HCT116 (cell line): ENCODE results near the gene TBX5. TPM values are rescaled to one million over a fixed set of nuclear protein-coding genes. Genes with fewer than 3 reads are reported as not detected.

Source experiments
- ATAC-seq: fragments of 200-7000 bp; cut with Tn5 transposase; 2 replicates; pipeline ENCODE4 v1.9.1; 2020; ENCODE audit warnings: mild to moderate bottlenecking, moderate library complexity
- BruUV-seq: library from RNA; stranded (reverse); fragments of 400-500 nt; replicated peaks from 2 replicates; lab custom pipeline; 2021; lab: Mats Ljungman, UMichigan
- CTCF ChIA-PET: fragments of 300-600 bp; sonication (Branson Sonifier 250); formaldehyde crosslinking; loops from one replicate; lab custom pipeline; 2021; ENCODE audit warnings: antibody characterized with exemption; lab: Charles Lee
- POLR2A ChIA-PET: fragments of 300-600, 350-600 bp; sonication (Branson Sonifier 250); formaldehyde crosslinking; loops from one replicate; lab custom pipeline; 2021; ENCODE audit warnings: antibody characterized with exemption; lab: Charles Lee
- RAD21 ChIA-PET, 2 experiments: fragments of 300-600 bp; sonication (Branson Sonifier 250); formaldehyde crosslinking; loops; one replicate each; lab custom pipeline; 2023; ENCODE audit warnings: low total read pairs in 2 of 2; ENCODE audit not compliant: uncharacterized antibody in 2 of 2, unreplicated experiment in 2 of 2, low non-redundant PET in 1 of 2; lab: Charles Lee
- DNase-seq: peaks from one replicate; pipeline ENCODE4 v3.0.0-alpha.2; 2010; ENCODE audit warnings: low read depth, low spot score
- H2AFZ ChIP-seq: fragments of 200-600 bp; shearing (Covaris generic), sonication (generic); 2 replicates; pipeline ENCODE4 v1.6.1; 2017; ENCODE audit warnings: low read depth, mixed run types, mixed read lengths, antibody characterized with exemption, low read length; ENCODE audit not compliant: poor library complexity, severe bottlenecking
- H3K27ac ChIP-seq: 2 replicates; pipeline ENCODE4 v1.5.1; 2012; ENCODE audit warnings: low read depth, low read length
- H3K27me3 ChIP-seq: fragments of 200-600 bp; sonication (generic); 2 replicates; pipeline ENCODE4 v1.6.1; 2016; ENCODE audit warnings: mixed run types, low read length, mixed read lengths; ENCODE audit not compliant: insufficient read depth
- H3K36me3 ChIP-seq, 2 experiments: fragments of 200-500 bp in 1 of 2; fragments of 200-600 bp in 1 of 2; sonication (Bioruptor generic) in 1 of 2; sonication (generic) in 1 of 2; 2 replicates each; pipeline versions ENCODE4 v1.5.1 to v1.6.1; 2014 to 2016; ENCODE audit warnings: low read length in 2 of 2, inconsistent platforms in 1 of 2, mixed read lengths in 1 of 2, mixed run types in 1 of 2; ENCODE audit not compliant: insufficient read depth in 2 of 2, control insufficient read depth in 1 of 2
- H3K4me1 ChIP-seq, 2 experiments: fragments of 200-600 bp in 1 of 2; sonication (generic) in 1 of 2; 2 replicates each; pipeline versions ENCODE4 v1.5.1 to v1.6.1; 2012 to 2017; ENCODE audit warnings: low read length in 2 of 2, inconsistent platforms in 1 of 2, mild to moderate bottlenecking in 1 of 2, mixed read lengths in 1 of 2, mixed run types in 1 of 2, moderate library complexity in 1 of 2; ENCODE audit not compliant: insufficient read depth in 2 of 2, control insufficient read depth in 1 of 2
- H3K4me2 ChIP-seq: fragments of 200-600 bp; sonication (generic); 2 replicates; pipeline ENCODE4 v1.6.1; 2017; ENCODE audit warnings: mixed run types, low read length, mixed read lengths
- H3K4me3 ChIP-seq, 2 experiments: fragments of 200-600 bp in 1 of 2; sonication (generic) in 1 of 2; replicated peaks in 1 of 2; 2 replicates each; pipeline ENCODE4 v1.5.1; 2011 to 2016; ENCODE audit warnings: low read length in 2 of 2, control low read depth in 1 of 2, low read depth in 1 of 2, mild to moderate bottlenecking in 1 of 2, mixed read lengths in 1 of 2, mixed run types in 1 of 2
- H3K79me2 ChIP-seq: fragments of 200-600 bp; sonication (generic); 2 replicates; pipeline ENCODE4 v1.6.1; 2017; ENCODE audit warnings: mild to moderate bottlenecking, mixed run types, low read length, moderate library complexity, mixed read lengths; ENCODE audit not compliant: insufficient read depth
- H3K9ac ChIP-seq: fragments of 200-600 bp; sonication (generic); 2 replicates; pipeline ENCODE4 v1.6.1; 2016; ENCODE audit warnings: low read length, mixed read lengths
- H3K9me2 ChIP-seq: fragments of 200-600 bp; sonication (generic), shearing (Covaris generic); 2 replicates; pipeline ENCODE4 v1.6.1; 2017; ENCODE audit warnings: mixed run types, mild to moderate bottlenecking, moderate library complexity; ENCODE audit not compliant: insufficient read depth
- H3K9me3 ChIP-seq, 2 experiments: fragments of 200-500 bp in 1 of 2; fragments of 200-600 bp in 1 of 2; sonication (Bioruptor generic) in 1 of 2; sonication (generic) in 1 of 2; 2 replicates each; pipeline ENCODE4 v1.6.1; 2014 to 2017; ENCODE audit warnings: low read length in 2 of 2, mixed read lengths in 2 of 2, inconsistent platforms in 1 of 2, low read depth in 1 of 2, mild to moderate bottlenecking in 1 of 2, mixed run types in 1 of 2, moderate library complexity in 1 of 2; ENCODE audit not compliant: control insufficient read depth in 1 of 2, insufficient read depth in 1 of 2
- H4K20me1 ChIP-seq: fragments of 200-600 bp; sonication (generic), shearing (Covaris generic); 2 replicates; pipeline ENCODE4 v1.6.1; 2017; ENCODE audit warnings: mixed run types, mild to moderate bottlenecking, moderate library complexity; ENCODE audit not compliant: insufficient read depth
- CBX3 ChIP-seq: IDR thresholded peaks from 2 replicates; pipeline ENCODE4 v1.6.1; 2012; ENCODE audit warnings: low read depth
- CEBPB ChIP-seq: IDR thresholded peaks from 2 replicates; pipeline ENCODE4 v1.6.1; 2012; ENCODE audit warnings: low read depth
- ELF1 ChIP-seq: IDR thresholded peaks from 2 replicates; pipeline ENCODE4 v1.6.1; 2012; ENCODE audit warnings: low read depth, borderline replicate concordance
- EZH2 ChIP-seq: fragments of 200-600 bp; sonication (generic); IDR thresholded peaks from 2 replicates; pipeline ENCODE4 v1.6.1; 2017; ENCODE audit warnings: antibody characterized with exemption, mixed run types
- FOSL1 ChIP-seq: IDR thresholded peaks from 2 replicates; pipeline ENCODE4 v1.6.1; 2012; ENCODE audit warnings: low read depth
- POLR2A ChIP-seq: IDR thresholded peaks from 2 replicates; pipeline ENCODE4 v1.7.0; 2011; ENCODE audit warnings: borderline replicate concordance; ENCODE audit not compliant: insufficient read depth, insufficient read length; ENCODE audit errors: extremely low read depth
- RAD21 ChIP-seq: IDR thresholded peaks from 2 replicates; pipeline ENCODE4 v1.6.1; 2012; ENCODE audit warnings: low read depth, mild to moderate bottlenecking
- SIN3A ChIP-seq: IDR thresholded peaks from 2 replicates; pipeline ENCODE4 v1.6.1; 2012; ENCODE audit warnings: low read depth
- SRF ChIP-seq: IDR thresholded peaks from 2 replicates; pipeline ENCODE4 v1.6.1; 2012; ENCODE audit warnings: low read depth
- TCF7L2 ChIP-seq: IDR thresholded peaks from 2 replicates; pipeline ENCODE4 v1.7.0; 2011; ENCODE audit warnings: borderline replicate concordance, inconsistent platforms; ENCODE audit not compliant: insufficient read depth, insufficient read length; ENCODE audit errors: extremely low read depth
- ZFX ChIP-seq: fragments of 450-650 bp; IDR thresholded peaks from 2 replicates; pipeline ENCODE4 v1.6.1; 2017
- ZNF274 ChIP-seq: fragments of 200-500 bp; sonication (Bioruptor generic); IDR thresholded peaks from 2 replicates; pipeline ENCODE4 v1.6.1; 2014; ENCODE audit warnings: mild to moderate bottlenecking, low read depth, low read length, inconsistent platforms
- intact Hi-C: fragments of 100-400 bp; cut with micrococcal nuclease; formaldehyde crosslinking; loops from 2 replicates; pipeline ENCODE4 v1.10.0; 2022
- total RNA-seq: library from RNA; stranded (reverse); gene quantifications from one replicate; pipeline ENCODE4 v1.2.1, GENCODE V29; 2021; ENCODE audit not compliant: unreplicated experiment
- TF ChIP-seq, protein P1 (sequence below): IDR thresholded peaks from 2 replicates; pipeline ENCODE4 v1.6.1; 2012; ENCODE audit warnings: low read depth
- TF ChIP-seq, protein P2 (sequence below), 3 experiments: fragments of 200-600 bp in 1 of 3; sonication (generic) in 1 of 3; IDR thresholded peaks in 2 of 3; conservative IDR thresholded peaks in 1 of 3; 2 replicates each; pipeline ENCODE4 v1.5.1; 2012 to 2017; ENCODE audit warnings: low read depth in 2 of 3, low read length in 2 of 3, antibody characterized with exemption in 1 of 3, borderline replicate concordance in 1 of 3, control low read depth in 1 of 3, mild to moderate bottlenecking in 1 of 3, mixed read lengths in 1 of 3, mixed run types in 1 of 3, moderate library complexity in 1 of 3; ENCODE audit not compliant: insufficient read depth in 1 of 3
- TF ChIP-seq, protein P3 (sequence below): IDR thresholded peaks from 2 replicates; pipeline ENCODE4 v1.6.1; 2011; ENCODE audit warnings: mild to moderate bottlenecking, low read length, moderate library complexity; ENCODE audit not compliant: insufficient replicate concordance; ENCODE audit errors: extremely low read depth
- TF ChIP-seq, protein P4 (sequence below): IDR thresholded peaks from 2 replicates; pipeline ENCODE4 v1.6.1; 2012
- TF ChIP-seq, protein P5 (sequence below): IDR thresholded peaks from 2 replicates; pipeline ENCODE4 v1.6.1; 2012

TBX5 gene
- total RNA-seq, 1 experiment from 2014 or later: 0.10 TPM

DNA sequence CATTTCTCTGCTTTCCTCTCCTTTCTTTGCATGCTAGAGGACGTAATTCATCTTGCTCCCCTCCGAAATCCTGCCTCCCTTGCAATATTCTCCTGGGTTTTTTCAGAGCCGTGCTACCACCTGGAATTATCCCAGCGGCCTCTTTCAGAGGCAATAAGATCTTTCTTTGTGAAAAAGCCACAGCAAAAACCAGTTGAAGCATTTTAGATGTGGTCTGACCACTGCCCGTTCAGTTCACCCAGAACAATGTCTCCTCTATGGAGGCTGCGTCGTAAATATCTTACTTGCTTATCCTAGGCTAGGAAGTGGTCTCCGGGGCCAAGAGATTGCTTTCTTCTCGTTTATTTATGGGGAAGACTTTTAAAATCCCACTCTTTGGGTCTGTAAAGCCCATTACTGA, 85.8 kb downstream of the TBX5 start:
- intact Hi-C loops: no loop called here
- H4K20me1 ChIP-seq: no peaks in the 10 kb centered on the region
- ChIA-PET CTCF (no interaction called here), RAD21 (no interaction called here), POLR2A (no interaction called here)
- no peaks in the 10 kb centered on the region for H3K79me2 ChIP-seq
- BruUV-seq: no TSS peak
- TF ChIP-seq TCF7L2 (no peak), POLR2A (no peak), CBX3 (no peak), FOSL1 (no peak), CEBPB (no peak), ELF1 (no peak), SRF (no peak), ZNF274 (no peak), ZFX (no peak), SIN3A (no peak), EZH2 (no peak), RAD21 (no peak)
- TF ChIP-seq, protein P1, sequence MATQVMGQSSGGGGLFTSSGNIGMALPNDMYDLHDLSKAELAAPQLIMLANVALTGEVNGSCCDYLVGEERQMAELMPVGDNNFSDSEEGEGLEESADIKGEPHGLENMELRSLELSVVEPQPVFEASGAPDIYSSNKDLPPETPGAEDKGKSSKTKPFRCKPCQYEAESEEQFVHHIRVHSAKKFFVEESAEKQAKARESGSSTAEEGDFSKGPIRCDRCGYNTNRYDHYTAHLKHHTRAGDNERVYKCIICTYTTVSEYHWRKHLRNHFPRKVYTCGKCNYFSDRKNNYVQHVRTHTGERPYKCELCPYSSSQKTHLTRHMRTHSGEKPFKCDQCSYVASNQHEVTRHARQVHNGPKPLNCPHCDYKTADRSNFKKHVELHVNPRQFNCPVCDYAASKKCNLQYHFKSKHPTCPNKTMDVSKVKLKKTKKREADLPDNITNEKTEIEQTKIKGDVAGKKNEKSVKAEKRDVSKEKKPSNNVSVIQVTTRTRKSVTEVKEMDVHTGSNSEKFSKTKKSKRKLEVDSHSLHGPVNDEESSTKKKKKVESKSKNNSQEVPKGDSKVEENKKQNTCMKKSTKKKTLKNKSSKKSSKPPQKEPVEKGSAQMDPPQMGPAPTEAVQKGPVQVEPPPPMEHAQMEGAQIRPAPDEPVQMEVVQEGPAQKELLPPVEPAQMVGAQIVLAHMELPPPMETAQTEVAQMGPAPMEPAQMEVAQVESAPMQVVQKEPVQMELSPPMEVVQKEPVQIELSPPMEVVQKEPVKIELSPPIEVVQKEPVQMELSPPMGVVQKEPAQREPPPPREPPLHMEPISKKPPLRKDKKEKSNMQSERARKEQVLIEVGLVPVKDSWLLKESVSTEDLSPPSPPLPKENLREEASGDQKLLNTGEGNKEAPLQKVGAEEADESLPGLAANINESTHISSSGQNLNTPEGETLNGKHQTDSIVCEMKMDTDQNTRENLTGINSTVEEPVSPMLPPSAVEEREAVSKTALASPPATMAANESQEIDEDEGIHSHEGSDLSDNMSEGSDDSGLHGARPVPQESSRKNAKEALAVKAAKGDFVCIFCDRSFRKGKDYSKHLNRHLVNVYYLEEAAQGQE: no peak
- TF ChIP-seq, protein P2, sequence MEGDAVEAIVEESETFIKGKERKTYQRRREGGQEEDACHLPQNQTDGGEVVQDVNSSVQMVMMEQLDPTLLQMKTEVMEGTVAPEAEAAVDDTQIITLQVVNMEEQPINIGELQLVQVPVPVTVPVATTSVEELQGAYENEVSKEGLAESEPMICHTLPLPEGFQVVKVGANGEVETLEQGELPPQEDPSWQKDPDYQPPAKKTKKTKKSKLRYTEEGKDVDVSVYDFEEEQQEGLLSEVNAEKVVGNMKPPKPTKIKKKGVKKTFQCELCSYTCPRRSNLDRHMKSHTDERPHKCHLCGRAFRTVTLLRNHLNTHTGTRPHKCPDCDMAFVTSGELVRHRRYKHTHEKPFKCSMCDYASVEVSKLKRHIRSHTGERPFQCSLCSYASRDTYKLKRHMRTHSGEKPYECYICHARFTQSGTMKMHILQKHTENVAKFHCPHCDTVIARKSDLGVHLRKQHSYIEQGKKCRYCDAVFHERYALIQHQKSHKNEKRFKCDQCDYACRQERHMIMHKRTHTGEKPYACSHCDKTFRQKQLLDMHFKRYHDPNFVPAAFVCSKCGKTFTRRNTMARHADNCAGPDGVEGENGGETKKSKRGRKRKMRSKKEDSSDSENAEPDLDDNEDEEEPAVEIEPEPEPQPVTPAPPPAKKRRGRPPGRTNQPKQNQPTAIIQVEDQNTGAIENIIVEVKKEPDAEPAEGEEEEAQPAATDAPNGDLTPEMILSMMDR (IDR thresholded peaks at IDR 0.05 in 2 of 3, conservative IDR thresholded peaks at IDR 0.05 in 1 of 3; ENCODE audit: borderline replicate concordance in 1 of 3, insufficient read depth in 1 of 3, low read depth in 2 of 3, low read length in 2 of 3): no peak
- TF ChIP-seq, protein P3, sequence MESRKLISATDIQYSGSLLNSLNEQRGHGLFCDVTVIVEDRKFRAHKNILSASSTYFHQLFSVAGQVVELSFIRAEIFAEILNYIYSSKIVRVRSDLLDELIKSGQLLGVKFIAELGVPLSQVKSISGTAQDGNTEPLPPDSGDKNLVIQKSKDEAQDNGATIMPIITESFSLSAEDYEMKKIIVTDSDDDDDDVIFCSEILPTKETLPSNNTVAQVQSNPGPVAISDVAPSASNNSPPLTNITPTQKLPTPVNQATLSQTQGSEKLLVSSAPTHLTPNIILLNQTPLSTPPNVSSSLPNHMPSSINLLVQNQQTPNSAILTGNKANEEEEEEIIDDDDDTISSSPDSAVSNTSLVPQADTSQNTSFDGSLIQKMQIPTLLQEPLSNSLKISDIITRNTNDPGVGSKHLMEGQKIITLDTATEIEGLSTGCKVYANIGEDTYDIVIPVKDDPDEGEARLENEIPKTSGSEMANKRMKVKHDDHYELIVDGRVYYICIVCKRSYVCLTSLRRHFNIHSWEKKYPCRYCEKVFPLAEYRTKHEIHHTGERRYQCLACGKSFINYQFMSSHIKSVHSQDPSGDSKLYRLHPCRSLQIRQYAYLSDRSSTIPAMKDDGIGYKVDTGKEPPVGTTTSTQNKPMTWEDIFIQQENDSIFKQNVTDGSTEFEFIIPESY: no peak
- TF ChIP-seq, protein P4, sequence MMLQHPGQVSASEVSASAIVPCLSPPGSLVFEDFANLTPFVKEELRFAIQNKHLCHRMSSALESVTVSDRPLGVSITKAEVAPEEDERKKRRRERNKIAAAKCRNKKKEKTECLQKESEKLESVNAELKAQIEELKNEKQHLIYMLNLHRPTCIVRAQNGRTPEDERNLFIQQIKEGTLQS: no peak
- TF ChIP-seq, protein P5, sequence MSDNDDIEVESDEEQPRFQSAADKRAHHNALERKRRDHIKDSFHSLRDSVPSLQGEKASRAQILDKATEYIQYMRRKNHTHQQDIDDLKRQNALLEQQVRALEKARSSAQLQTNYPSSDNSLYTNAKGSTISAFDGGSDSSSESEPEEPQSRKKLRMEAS: no peak
- no peaks in the 10 kb centered on the region for H3K9me2 ChIP-seq
- H3K27ac ChIP-seq: no peak overlapping the region
- DNase-seq (no peak), ATAC-seq (no peak)
- H3K9ac ChIP-seq: no peak overlapping the region
- H3K4me3 ChIP-seq: no peak overlapping the region
- no peaks in the 10 kb centered on the region for H3K36me3 ChIP-seq
- no peak overlapping the region for H3K4me2 ChIP-seq
- peaks cover 4 to 19% of the 10 kb centered on the region in 2 experiments; a peak in 3 of 4 replicates for H3K4me1 ChIP-seq
- H2AFZ ChIP-seq: no peak overlapping the region
- H3K27me3 ChIP-seq: peaks cover 25% of the 10 kb centered on the region
- H3K9me3 ChIP-seq: no peaks in the 10 kb centered on the region
